ENCODE data around the gene FAM20C.
"Not testable (repeated sequence)": the region's sequence is repeated elsewhere in the genome, so short reads cannot be mapped to it uniquely, and the experiment has no call there.

Gene FAM20C

DNA sequence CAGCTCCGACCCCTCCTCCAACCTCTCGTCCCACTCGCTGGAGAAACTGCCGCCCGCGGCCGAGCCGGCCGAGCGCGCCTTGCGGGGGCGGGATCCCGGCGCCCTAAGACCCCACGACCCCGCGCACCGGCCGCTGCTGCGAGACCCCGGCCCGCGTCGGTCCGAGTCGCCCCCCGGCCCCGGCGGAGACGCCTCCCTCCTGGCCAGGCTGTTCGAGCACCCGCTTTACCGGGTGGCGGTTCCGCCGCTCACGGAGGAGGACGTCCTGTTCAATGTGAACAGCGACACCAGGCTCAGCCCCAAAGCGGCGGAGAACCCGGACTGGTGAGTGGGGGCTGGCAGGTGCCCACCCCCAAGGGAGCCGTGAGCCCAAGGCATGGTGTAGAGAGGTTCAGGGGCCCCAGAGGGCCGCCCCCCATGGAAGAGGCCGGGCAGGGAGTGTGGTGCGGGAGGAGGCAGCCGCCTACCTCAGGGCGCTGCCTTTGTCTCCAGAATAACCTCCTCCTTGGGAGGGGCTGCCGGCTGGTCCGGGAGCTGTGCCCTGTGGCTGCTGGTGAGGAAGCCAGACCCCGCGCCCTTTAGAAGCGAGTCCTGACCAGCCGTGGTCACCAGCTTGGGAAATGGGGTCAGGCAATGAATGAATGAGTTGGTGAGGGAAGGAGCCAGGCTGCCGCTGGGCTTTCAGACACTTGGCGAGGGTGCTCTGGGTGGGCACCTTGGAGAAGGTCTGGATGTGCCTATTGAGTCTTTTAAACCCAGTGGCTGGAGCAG is 1.3 kb downstream of the FAM20C start:
- no peak for DNase-seq

DNA sequence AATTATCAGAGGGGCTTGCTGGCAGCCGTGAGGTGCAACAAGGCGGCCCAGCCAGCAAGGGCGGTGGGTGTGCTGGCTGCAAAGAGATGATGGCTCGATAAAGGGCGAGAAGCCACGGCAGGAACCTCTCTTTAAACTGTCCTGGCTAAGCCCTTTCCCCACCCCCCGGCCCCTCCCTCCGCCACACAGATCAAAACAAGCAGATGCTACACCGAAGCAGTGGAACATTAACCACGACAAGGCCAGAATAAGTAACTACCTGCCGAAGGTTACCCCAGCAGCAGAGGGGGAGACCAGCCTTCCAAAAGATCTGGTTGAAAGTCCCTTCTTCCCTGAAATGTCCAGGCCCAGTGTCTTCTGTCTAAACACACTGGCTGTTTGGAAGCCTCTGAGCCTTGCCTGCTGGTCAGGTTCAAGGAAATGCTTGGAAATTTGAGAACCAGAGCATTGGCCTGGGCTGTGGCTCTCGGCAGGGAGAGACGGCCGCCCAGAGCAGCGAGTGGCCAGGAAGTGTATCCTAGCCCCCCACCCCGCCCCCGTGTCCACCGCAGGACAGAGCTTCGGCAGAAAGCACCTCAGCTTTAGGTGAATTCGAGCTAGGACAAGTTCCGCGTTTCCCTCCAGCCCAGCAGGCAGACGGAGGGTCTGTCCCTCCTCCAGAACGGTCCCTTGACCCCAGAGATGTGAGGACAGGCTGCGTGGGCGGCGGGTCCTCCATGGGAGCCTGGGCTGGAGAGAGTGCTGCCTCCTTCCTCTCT is 2.1 kb downstream of the FAM20C start:
- DNase-seq = no peak

DNA sequence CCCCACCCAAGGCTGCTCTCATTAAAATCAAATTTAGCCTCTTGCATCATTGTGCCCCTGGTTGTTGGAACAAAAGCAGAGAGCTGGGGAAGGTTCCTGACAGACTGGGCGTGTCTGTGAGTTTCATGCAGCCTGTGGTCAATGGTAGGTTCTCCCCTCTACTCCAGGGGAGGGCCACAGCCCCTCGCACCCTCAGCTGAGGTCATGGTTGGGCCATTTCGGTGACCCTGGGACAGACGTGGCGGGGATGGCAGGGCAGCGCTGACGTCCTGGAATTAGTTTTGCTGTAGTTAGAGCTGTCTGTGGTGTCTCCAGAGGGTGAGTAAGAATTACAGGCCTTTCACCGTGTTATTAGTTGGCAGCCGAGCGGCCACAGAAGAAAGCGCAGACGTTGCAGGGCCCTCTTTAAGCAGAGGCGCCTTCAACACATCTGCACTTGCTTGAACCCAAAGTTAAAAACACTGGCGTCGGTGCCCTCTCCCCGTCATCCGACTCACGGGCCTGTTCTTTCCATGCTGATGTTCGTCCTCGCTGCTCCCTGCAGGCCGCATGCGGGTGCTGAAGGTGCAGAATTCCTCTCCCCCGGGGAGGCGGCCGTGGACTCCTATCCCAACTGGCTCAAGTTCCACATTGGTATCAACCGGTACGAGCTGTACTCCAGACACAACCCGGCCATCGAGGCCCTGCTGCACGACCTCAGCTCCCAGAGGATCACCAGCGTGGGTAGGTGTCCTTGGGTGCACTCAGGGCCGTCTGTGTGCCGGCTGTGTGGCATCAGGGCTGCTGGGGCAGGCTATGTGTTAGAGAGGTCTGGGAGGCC is 2.8 kb downstream of the FAM20C start:
- DNase-seq = no peak

DNA sequence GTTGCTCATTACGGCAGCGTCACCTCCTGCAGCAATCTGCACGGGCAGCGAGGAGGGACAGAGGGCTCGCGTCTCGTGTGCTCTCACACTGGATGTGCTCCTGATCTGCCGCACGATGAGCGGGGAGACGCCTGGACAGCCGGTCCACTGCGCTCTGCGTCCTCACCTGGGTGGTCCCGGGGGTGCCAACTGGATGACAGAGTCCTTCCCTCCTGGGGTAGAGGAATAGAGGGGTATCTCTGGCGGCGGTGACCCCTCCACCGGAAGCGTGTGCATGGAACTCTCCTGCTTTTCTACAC is 3.4 kb downstream of the FAM20C start:
- DNase-seq = no peak

DNA sequence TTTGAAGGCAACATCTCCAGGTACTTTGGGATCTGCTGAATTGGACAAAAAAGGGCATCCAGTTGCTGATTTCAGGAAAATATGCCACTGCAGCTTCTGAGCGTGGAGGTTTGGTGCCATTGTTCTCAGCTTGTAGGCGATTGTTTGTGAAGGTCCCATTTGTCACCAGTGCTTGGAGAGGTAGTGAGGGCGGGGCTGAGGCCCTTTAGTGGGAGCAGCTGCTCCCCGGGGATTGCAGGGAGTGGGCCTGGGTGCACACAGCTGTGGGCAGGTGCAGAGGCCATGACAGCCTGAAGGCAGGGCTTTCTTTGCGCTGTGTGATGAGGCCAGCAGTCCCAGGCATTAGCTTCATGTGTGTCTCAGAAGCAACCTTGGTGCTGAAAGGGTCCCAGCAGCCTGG is 3.9 kb downstream of the FAM20C start:
- no peak for DNase-seq

DNA sequence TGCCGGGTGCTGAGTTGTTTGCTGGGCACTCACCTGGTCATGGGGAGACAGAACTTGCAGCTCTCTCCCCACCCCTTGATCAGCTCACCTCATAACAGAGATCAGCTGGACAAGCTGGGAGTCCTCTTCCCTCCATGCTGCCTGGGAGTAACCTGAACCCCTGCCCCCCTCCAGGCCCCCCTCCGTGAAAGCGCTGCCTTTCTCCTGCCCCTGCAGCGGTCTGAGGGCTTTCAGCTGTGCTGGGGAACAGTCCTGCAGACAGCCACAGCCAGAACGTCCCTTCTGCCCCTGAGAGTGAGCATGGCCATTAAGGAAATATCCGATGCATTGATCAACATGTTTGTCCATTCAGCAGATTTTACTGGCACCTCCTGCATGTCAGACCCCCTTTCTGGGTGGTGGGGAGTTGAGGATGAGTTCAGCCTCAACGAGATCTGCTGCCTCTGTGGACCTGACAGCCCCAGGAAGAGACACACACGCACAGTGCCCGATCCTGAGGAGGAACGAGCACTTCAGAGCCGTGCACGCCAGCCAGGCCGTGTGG is 4.5 kb downstream of the FAM20C start:
- no peak for DNase-seq

DNA sequence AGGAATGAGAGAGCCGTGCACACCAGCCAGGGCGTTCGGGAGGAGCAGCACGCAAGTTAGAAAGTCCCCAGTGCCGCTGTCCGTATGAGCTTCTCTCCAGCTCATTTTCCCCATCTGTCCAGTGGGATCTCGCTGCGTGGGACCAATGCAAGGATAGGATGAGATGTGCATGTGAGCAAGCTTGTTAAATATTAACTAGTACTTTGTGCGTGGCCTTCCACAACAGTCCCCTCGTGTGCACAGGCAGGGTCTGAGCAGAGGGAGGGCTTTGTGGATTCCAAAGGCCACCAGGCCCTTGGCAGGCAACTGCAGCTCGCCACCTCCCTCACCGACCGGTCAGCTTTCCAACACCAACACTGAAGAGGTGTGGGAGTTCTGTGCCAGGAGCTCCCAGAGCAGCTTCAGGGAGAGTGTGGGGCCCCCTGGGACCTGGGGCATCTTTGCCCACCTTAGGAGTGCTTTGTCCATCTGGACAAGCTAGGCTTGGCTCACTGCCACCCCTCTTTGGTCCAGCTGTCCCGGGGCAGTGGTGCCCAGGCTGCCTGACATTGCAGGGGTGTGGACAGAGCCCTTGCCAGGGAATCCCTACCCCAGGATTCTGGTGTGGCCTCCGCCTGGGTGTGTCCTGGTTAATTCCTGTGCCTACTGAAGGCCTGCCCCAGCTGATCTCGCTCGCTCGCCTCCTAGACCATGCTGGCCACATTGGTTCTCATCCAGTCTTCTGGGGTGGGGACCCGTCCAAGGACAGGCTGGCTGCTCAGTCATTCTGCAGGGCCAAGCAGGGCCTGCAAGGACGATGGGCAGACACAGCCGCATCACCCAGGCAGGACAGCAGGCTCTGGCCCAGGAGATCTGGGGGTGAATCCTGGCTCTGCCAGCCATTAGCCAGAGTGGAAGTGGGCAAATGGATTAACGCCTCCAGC is 5.3 kb downstream of the FAM20C start:
- no peak for DNase-seq

DNA sequence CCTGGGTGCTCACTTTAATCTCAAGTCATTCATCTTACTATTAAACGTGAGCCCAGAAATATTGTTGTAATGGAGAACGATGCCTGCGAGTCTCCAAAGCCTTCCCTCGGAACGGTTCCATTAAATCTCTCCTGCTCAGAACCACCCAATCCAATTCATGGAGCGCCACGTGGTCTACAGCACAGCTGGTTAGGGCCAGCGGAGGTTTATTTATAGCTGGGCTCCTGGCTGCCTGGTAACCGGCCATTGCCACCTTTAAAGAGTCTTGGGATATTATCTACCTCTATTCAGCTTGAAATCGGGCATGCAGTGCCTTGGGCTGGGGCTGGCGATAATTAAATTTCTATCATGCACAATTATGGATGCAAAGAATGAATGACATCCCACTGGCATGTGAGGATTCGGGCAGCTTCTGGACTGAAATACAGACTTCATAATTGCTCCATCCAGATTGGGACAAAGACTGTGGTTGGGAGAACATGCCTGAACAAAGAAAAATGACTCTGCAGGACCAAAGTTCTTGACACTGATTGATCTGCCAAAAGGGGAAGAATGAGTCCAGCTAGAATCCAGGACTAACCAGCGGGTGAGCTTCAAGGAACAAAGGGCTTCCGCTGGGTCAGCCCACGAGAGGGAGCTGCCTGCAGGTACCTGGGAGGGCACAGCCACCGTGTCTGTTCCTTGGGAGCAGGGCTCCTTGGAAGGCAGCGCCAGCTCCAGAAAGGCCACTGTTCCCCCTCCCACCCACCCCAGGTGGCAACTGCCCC is 7.3 kb downstream of the FAM20C start:
- no peak for DNase-seq

DNA sequence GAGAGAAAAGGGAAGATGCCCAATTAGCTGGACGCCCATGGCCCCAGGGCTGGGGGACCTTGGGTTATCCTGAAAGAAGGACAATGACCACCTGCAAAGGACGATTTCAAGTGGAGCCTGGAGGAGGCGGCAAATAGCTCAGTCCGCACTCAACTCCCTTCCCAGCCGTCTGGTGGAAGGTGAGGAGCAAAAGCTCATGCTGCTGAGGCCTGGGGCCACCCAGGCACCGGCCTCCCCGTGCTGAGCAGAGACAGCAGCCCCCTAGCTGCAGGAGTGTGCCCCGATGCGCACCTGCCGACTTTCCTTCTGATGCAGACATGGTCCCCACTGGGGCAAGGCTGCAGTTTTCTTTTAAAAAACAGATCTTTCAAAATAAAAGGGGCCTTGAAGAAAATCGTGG is 7.9 kb downstream of the FAM20C start:
- DNase-seq = no peak

DNA sequence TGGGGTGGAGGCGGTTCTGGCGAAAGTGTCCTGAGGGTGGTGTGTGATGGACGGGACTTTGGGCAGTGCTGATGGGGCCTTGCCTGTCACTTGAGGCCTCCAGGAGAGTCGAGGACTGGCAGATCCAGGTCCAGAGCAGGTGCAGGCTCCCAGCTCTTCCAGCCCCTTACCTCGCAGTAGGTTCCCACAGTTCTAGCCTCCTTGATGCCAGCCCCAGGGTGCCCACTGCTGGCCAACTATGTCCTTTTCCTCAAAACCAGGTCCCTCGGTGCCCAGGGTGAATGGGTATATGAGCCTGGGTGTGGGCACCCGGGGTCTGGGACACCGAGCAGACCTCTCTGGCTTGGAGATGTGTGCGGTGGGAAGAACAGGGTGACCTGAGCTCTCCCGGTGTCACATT is 8.3 kb downstream of the FAM20C start:
- no peak for DNase-seq

DNA sequence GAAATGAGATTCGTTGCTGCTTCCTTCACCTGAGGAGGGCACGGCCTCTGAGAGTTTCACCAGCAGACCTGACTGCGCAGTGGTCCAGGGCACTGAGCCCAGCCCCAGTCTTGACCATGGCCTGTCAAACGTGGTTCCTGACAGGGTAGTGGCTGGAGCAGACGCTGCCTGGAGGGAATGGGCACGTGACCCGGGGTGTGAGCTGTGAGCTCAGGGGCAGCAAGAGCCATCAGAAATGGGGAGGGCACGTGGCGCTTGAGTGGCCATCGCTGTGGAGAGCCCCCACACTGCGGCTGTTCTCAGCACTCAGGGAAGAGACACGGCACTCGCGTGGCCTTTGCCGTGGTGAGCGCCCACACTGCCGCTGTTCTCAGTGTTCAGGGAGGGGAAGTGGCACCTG is 12.0 kb downstream of the FAM20C start:
- DNase-seq = no peak

DNA sequence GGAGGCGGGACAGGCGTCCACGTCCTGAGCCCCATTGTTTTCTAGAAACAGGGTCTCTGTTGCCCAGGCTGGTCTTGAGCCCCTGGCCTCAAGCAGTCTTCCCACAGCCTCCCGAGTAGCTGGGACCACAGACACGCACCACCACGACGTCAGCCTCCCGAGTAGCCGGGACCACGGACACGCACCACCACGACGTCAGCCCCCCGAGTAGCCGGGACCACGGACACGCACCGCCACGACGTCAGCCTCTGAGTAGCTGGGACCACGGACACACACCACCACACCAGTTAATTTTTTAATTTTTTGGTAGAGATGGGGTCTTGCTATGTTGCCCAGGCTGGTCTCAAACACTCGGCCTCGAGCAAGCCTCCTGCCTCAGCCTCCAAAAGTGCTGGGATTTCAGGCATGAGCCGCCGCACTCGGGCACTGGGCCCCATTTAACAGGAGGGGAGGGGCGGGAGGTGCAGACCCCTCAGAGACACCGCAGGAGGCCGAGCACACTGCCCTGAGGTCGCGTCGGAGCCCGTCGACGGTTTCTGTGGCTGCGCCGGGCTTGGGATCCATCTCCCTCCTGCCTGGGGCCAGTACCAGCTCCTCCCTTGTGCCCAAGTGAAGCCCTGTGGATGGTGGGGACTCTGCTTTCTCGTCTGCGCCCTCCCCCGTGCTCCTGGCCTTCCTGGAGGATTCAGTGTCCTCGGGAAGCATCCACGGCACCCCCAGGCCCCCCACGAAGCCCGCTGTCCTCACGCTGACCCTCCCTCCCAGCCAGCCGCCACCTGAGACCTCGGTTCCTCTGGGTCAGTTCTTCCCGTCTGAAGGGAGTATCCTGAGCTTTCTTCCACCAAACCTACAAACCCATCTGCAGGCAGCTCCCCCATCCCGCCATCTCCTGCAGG is 13.0 kb downstream of the FAM20C start:
- no peak for DNase-seq

DNA sequence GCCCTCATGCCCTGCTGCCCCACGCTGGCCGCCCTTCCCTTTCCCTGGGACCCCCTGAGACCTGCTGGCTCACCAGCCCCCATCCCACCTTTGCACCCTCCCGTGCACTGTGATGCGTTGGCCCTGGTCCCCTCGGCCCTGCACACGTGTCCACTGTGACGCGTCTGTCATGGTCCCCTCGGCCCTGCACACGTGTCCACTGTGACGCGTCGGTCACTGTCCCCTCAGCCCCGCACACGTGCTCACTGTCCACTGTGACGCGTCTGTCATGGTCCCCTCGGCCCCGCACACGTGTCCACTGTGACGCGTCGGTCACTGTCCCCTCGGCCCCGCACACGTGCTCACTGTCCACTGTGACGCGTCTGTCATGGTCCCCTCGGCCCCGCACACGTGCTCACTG is 14.0 kb downstream of the FAM20C start:
- DNase-seq = not testable (repeated sequence)

DNA sequence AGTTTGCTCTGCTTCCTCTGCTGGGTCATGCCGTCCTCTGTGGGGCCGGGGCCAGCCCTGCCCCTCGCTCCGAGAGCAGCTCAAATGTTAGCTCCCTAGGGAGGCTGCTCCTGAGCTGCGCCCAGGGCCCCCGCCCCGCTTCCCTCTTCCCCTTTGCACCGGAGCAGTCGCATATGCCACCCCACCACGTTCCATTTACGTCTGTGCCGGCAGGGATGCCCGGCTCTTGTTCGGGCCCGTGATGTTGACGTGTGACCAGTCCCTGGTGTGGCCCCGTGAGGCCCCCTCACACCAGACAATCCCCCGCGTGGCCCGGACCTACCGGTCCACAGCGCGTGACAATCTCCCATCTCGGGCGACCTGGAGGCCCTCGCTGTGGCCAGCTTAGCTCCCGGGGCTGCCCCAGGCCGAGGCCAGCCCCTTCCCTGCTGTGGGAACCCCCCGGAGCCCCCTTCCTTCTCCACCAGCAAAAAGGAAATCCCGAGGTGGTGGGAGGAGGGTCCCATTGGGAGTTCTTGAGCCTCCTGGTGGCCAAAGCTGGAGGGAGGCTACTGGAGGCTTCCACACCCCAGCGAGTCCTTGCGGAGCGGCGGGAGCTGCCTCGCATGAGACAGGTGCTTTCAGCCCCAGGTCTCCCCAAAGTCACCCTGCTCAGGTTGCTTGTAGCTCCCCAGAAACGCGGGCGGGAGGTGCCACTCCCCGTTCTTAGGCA is 15.2 kb downstream of the FAM20C start:
- no peak for DNase-seq

DNA sequence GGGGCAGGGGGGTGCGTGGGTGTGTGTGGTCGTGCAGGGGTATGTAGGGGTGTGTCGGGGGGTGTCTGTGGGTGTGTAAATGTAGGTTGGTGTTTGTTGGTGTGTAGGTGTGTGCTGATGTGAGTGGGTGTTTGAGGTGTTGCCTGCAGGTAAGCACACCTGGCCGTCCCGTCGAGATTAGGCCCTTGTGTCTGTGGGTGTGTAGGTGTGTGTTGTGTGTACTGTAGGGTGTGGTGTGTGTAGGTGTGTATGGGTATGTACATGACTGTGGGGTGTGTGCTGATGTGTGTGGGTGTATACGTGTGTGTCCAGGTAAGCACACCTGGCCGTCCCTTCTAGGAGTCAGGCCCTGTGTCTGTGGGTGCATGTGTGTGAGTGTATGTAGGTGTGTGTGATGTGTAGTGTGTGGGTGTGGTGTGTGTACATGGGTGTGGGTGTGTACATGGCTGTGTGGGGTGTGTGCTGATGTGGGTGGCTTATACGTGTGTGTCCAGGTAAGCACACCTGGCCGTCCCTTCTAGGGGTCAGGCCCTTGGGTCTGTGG is 15.8 kb downstream of the FAM20C start:
- no peak for DNase-seq

DNA sequence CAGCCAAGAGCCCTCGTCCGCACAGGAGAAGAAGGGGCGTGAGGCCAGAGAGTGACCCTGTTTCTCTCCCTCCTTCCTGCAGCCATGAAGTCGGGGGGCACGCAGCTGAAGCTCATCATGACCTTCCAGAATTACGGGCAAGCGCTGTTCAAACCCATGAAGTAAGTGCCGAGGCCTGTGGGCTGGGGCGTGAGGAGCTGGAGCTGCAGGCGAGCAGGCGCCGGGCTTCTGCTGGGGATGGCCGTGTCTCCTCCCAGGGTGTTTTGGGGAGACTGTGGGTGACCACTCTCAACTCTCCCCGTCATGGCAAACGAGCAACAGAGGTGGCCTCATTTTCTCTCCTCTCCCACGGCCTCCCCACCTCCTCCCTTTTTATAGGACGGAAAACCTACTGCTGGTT is 16.4 kb downstream of the FAM20C start:
- DNase-seq = no peak

DNA sequence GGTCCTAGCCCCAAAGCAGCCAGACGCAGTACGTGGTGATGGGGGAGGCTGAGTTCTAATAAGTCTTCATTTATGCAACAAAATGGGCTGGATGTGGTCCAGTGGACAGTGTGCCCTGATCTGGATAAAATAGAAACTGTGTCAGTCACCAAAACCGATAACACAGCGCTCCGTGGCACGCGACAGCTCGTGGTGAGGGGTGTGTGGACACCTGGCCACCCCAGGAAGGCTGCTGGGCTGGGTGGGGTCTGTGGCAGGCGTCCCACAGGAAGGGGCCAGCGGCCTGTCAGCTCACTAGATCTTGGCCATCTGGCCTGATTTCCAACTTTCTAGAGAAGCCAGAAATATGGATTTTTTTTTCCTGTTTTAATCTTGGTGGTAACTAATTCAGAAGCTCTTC is 17.0 kb downstream of the FAM20C start:
- DNase-seq = no peak

DNA sequence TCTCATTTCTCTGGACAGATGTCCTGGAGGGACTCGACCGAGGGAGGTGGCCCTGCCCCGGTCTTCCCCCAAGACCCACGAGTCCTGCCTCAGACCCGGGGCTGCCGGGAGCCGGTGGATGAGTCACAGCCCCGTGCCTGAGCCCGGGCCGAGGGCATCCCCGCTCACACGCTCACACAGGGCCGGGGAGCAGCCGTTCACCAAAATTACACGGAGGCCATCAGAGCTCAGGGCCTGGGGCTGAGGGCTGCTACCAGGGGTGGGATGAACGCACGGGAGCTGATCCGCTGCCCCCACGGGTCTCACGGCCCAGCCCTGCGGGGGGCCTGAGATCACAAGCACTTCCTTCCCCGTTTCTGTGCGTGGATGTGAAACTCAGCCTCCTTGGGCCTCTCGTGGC is 17.5 kb downstream of the FAM20C start:
- no peak for DNase-seq

DNA sequence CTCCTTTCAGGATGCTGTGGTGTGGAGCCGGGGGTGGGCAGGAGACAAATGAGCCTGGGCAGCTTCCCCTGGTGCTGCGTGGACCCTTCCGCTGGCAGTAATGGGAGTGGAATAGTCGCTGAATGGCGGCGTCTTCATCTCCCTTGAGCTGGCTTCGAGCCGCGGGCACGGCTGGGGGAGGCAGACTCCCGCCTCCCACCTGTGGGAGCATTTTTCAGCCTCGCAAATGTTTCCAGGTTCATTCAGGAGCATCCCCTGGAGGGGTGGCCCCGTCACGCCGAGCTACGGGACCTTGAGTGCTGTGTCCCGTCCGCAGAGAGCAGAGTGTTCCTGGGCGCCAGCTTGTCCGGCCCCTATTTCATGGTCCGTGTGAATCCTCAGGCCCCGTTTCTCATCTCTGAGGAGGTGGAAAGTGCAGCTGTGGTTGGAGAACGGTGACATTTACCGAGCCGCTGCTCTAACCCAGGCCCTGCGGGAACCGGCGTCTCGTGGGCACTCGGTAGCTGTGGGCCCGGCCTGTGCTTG is 18.1 kb downstream of the FAM20C start:
- DNase-seq = no peak

All from activated CD4-positive, alpha-beta T cell treated with anti-CD3 and anti-CD28 coated beads, Interleukin-10, Interleukin-2, amounts not matched to agents 100 ng/mL and 50 ng/mL, durations not matched to agents 16 hours and 8 hours (primary cell).